Stromal cell of bone marrow (primary cell): ENCODE data around the gene IQSEC3.
"Not testable (repeated sequence)": the region's sequence is repeated elsewhere in the genome, so short reads cannot be mapped to it uniquely, and the experiment has no call there.

Experiments
- DNase-seq: peaks from one replicate; pipeline ENCODE4 v3.0.0-alpha.2; 2012; ENCODE audit warnings: low read depth

Gene IQSEC3

GRCh38 chr12:52902-53734 lies 13.4 kb upstream of the IQSEC3 start:
- not testable (repeated sequence) for DNase-seq

DNA sequence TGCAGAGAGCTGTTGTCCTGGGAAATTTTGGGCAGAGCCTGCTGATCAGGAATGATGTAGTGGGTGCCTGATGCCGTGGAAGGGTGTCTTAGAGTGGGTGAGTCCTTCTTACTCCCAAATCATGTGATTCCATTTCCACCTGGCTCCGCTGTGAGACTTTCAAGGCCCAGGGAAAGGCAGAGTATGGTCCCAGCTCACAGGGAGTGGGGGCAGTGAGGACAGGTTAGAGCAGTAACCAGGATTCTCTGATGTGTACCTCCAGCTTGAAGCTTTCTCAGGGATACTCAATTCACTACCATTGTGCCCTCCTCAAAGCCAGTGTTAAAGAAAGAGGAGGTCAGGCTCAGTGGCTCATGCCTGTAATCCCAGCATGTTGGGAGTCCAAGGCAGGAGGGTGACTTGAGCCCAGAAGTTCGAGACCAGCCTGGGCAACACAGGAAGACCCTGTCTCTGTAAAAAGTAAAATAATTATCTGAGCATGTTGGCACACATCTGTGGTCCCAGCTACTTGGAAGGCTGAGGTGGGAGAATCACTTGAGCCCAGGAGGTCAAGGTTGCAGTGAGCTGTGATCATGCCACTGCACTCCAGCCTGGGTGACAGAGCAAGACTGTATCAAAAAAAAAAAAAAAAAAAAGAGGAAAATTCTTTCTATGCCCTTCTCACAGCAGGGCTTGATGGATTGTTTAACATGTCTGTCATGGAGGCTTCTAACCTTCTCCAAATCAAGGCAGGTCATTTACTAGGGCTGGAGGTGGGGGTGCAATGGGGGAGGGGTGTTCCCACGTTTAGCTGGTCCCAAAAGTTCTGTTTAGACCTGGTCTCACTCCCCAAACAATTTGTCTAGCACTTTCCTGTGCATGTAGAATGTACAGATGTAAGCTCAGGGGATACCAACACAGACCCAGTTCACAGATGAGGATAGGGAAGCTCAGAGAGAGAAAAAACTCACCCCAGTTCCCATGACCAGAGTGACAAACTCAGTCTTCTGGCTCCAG lies 12.5 kb upstream of the IQSEC3 start:
- no peak for DNase-seq

DNA sequence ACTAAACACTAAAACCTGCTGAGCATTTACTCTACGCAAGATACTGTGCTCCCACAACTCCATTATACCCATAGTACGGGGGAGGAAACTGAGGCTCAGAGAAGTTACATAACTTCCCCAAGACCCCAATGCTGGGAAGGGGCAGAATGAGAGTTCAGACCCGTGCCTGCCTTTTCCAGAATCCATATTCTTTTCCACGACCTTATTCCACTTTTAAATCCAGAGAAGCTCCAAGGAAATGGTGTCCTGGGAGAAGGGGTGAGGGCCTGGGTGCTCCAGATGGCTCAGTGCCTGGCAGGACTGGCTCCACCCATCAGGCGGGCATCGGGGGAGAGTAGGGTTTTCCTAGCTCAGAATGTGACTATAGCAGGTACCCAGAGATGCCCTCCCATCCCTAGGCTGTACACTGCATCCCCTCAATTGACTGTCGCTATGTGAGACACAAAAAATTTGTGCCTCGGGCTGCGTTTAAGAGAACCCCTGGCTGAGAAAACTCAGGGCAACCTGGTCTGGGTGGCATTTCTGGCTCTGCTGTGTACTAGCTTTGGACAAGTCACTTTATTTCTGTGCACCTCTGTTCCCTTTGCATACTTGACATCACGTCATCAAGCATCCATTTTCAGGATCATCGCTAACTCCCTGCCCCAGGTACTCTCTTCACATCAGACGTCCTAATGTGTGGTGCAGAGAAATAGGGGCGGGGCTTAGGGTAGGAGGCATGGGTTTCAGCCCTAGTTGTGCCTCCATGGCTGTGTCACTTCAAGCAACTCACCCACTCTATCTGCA lies 11.6 kb upstream of the IQSEC3 start:
- DNase-seq: no peak

GRCh38 chr12:56683-57346 lies 9.8 kb upstream of the IQSEC3 start:
- DNase-seq: no peak

DNA sequence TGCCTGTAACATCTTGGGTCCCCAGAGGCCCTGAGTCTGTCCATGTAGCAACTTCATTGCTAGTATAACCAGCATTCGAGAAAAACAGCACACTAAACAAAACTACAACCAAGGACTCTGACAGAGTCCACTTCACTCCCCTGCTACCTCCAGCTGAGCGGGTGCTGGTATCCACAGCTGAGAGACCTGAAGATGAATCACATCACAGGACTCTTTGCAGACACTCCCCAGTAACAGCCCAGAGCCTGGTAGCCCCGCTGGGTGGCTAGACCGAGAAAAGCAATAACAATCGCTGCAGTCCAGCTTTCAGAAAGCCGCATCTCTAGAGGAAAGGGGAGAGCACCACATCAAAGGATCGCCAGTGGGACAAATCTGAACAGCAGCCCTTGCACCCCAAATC lies 9.0 kb upstream of the IQSEC3 start:
- DNase-seq: no peak

- no peak for DNase-seq
Measured at GRCh38 chr12:58832-59231, 7.7 kb upstream of the IQSEC3 start.

- DNase-seq: not testable (repeated sequence)
Measured at GRCh38 chr12:61845-62244, 4.7 kb upstream of the IQSEC3 start.

- DNase-seq: not testable (repeated sequence)
Measured at GRCh38 chr12:65491-66063, 990 bp upstream of the IQSEC3 start.

DNA sequence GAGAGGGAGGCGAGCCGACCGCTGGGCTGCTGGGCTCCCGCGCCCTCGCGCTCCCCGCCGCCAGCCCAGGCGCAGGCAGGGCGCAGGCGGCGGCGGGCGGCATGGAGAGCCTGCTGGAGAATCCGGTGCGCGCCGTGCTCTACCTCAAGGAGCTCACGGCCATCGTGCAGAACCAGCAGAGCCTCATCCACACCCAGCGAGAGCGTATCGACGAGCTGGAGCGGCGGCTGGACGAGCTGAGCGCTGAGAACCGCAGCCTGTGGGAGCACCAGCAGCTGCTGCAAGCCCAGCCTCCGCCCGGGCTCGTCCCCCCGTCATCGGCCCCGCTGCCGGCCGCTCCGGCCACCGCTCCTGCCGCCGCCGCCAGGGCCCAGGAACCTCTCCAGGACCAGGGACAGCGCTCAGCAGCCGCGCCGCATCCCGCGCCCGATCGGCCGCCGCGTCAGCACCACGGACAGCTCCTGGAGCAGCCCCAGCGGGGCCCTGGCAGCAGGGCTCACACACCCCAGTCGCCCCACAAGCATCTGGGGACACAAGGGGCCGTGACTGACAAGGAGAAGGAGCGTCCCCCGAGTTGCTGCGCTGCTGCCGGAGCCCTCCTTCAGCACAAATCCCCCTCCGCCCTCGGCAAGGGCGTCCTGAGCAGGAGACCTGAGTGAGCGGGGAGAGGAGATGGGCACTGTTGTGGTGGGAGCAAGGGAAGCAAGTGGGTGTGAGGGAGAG lies 376 bp downstream of the IQSEC3 start:
- not testable (repeated sequence) for DNase-seq

- DNase-seq: not testable (repeated sequence)
Measured at GRCh38 chr12:69677-70076, 3.1 kb downstream of the IQSEC3 start.

- DNase-seq: not testable (repeated sequence)
Measured at GRCh38 chr12:70541-70940, 4.0 kb downstream of the IQSEC3 start.

GRCh38 chr12:72018-72417 lies 5.5 kb downstream of the IQSEC3 start:
- not testable (repeated sequence) for DNase-seq

DNA sequence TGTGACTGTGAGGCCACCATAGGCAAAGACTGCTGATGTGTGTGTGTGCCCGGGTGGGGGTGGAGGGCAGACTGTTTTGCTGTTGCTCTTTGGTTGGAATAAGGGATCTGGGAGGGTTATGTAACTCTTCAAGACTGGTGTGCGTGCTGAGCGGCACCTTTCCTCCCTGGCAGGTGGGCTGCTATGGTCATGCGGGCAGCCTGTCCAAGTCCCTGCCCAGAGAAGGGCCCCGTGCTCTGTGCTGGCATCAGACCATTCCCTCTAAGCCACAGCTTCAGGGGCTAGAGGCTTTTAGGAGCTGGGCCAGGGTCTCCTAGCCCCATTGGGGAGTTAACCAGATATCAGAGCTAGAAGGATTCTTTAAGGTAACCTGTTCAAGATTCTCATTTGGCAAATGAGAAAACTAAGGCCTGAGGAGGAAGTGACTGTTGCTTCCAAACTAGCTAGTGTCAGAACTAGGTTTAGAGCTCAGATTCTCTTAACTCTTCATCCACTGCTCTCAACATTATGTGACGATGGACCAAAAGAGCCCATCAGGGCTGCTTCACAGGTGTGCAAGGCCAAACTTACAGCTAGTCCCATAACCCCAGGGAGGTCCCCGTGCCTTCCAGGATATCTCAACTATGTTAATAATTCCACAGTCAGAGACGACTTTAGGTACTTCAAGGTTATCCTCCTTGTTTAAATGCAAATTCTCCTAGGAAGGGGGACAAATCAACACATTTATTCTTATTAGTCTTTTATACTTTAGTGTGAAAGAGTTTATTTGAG lies 8.0 kb downstream of the IQSEC3 start:
- not testable (repeated sequence) for DNase-seq

GRCh38 chr12:75541-75940 lies 9.0 kb downstream of the IQSEC3 start:
- not testable (repeated sequence) for DNase-seq

GRCh38 chr12:76102-76501 lies 9.5 kb downstream of the IQSEC3 start:
- DNase-seq: not testable (repeated sequence)

- DNase-seq: not testable (repeated sequence)
Measured at GRCh38 chr12:76551-76950, 10.0 kb downstream of the IQSEC3 start.

- not testable (repeated sequence) for DNase-seq
Measured at GRCh38 chr12:77101-77719, 10.6 kb downstream of the IQSEC3 start.

- not testable (repeated sequence) for DNase-seq
Measured at GRCh38 chr12:77769-78383, 11.3 kb downstream of the IQSEC3 start.

DNA sequence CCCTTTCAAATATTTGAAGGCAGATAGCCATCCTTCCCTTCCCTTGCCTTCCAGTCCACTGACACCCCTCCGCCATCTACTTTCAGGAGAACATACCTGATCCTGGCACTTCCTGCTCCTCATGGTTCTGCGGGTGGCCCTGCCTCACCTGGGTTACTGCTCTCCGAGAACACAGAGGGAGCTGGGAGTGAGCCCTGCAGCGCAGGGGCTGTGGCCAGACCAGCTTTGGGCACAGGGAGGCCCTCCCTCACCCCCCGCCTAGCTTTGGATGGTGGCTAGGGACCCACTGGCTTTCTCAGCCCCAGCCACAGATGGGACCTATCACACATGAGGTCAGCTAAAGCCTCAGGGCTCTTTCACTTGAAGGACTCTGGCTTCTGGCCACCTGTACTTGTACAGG lies 12.4 kb downstream of the IQSEC3 start:
- no peak for DNase-seq
